Muscle of leg (tissue), 11 donors: ENCODE data around the gene RHBDF1. TPM values are rescaled to one million over a fixed set of nuclear protein-coding genes. Genes with fewer than 3 reads are reported as not detected.
"Not testable (repeated sequence)": the region's sequence is repeated elsewhere in the genome, so short reads cannot be mapped to it uniquely, and the experiment has no call there.

Experiments
- DNase-seq: peaks from one replicate; pipeline ENCODE4 v3.0.0; 2013
- H3K27ac ChIP-seq: one replicate; pipeline ENCODE4 v1.5.1; 2013; ENCODE audit warnings: mild to moderate bottlenecking, low read length, control low read depth
- H3K27me3 ChIP-seq: one replicate; pipeline ENCODE4 v1.6.1; 2013; ENCODE audit warnings: low read length; ENCODE audit not compliant: control insufficient read depth, insufficient read depth
- H3K36me3 ChIP-seq: one replicate; pipeline ENCODE4 v1.6.1; 2013; ENCODE audit warnings: low read length; ENCODE audit not compliant: control insufficient read depth, insufficient read depth
- H3K4me1 ChIP-seq: one replicate; pipeline ENCODE4 v1.6.1; 2013; ENCODE audit warnings: low read length; ENCODE audit not compliant: control insufficient read depth, insufficient read depth
- H3K4me3 ChIP-seq: one replicate; pipeline ENCODE4 v1.5.1; 2013; ENCODE audit warnings: low read length, control low read depth
- H3K9me3 ChIP-seq: replicated peaks from 2 replicates; pipeline ENCODE4 v1.6.1; 2013; ENCODE audit warnings: low read depth, low read length; ENCODE audit not compliant: control insufficient read depth
- WGBS: methylation state at CpG from one replicate; pipeline ENCODE4 v1.1.5; 2013; ENCODE audit warnings: missing lambda C conversion rate; ENCODE audit not compliant: insufficient coverage; 5-methylcytosine and 5-hydroxymethylcytosine counted together
- polyA plus RNA-seq, 8 donors: library from polyadenylated mRNA; unstranded; fragments of 120-200 nt; gene quantifications; one replicate each; pipeline versions ENCODE4 v1.2.1 to v1.2.3, GENCODE V29; 2013; ENCODE audit warnings: inconsistent platforms in 1 of 8, low replicate concordance in 1 of 8; ENCODE audit not compliant: insufficient read length in 8 of 8, insufficient read depth in 1 of 8
- total RNA-seq: library from RNA; stranded (reverse); fragments of 120-200 nt; gene quantifications from one replicate; pipeline ENCODE4 v1.2.4, GENCODE V29; 2013

Gene RHBDF1
- total and polyA plus RNA-seq, 9 donors: 20.6 to 53.3 (median 46.2) TPM

DNA sequence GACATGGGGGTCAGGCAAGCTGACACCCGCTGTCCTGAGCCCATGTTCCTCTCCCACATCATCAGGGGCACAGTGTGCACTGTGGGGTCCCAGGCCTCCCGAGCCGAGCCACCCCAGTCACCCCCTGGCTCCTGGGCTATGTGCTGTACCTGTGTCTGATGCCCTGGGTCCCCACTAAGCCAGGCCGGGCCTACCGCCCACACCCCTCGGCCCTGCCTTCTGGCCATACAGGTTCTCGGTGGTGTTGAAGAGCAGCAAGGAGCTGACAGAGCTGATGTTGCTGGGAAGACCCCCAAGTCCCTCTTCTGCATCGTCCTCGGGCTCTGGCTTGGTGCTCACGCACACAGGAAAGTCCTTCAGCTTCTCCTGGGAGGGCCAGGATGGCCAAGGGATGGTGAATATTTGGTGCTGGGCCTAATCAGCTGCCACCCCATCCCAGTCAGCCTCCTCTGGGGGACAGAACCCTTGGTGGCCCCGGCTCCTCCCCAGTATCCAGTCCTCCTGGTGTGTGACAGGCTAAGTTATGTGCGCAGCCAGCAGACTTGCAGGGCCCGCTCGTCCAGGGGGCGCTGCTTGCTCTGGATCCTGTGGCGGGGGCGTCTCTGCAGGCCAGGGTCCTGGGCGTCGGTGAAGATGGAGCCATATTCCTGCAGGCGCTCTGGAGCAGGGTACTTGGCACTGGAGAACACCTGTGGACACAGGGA, 55.2 kb downstream of the RHBDF1 start:
- H3K36me3 ChIP-seq: not testable (repeated sequence)

DNA sequence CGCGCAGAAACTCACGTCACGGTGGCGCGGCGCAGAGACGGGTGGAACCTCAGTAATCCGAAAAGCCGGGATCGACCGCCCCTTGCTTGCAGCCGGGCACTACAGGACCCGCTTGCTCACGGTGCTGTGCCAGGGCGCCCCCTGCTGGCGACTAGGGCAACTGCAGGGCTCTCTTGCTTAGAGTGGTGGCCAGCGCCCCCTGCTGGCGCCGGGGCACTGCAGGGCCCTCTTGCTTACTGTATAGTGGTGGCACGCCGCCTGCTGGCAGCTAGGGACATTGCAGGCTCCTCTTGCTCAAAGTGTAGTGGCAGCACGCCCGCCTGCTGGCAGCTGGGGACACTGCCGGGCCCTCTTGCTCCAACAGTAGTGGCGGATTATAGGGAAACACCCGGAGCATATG, 61.7 kb downstream of the RHBDF1 start:
- WGBS: no CpG with 5 or more reads among the region's 27 CpGs
- not testable (repeated sequence) for DNase-seq

More for the DNA sequence above, 55.2 kb downstream of the RHBDF1 start:
- 86% methylated on average over 5 of the region's 20 CpGs for WGBS
- not testable (repeated sequence) for H3K4me1 ChIP-seq, DNase-seq, H3K9me3 ChIP-seq, H3K27ac ChIP-seq, H3K4me3 ChIP-seq, H3K27me3 ChIP-seq

DNA sequence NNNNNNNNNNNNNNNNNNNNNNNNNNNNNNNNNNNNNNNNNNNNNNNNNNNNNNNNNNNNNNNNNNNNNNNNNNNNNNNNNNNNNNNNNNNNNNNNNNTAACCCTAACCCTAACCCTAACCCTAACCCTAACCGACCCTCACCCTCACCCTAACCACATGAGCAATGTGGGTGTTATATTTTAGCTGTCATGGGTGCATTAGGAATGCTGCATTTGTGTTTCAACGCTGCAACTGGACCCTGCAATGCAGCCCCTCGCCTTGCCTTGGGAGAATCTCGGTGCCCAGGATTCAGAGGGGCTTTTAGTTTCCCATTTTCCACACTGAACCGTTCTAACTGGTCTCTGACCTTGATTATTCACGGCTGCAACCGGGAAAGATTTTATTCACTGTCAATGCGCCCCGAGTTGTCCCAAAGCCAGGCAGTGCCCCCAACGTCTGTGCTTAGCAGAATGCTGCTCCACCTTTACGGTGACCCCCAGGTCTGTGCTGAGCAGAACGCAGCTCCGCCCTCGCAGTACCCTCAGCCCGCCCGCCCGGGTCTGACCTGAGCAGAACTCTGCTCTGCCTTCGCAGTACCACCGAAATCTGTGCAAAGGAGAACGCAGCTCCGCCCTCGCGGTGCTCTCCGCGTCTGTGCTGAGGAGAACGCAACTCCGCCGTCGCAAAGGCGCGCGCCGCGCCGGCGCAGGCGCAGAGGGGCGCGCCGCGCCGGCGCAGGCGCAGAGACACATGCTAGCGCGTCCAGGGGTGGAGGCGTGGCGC, 62.3 kb downstream of the RHBDF1 start:
- Histone ChIP-seq H3K36me3 (no peaks in the 10 kb centered on the region), H3K4me3 (no peak overlapping the region), H3K27ac (no peak overlapping the region), H3K4me1 (no peaks in the 10 kb centered on the region), H3K27me3 (no peaks in the 10 kb centered on the region), H3K9me3 (no peaks in the 10 kb centered on the region)
- WGBS: 84% methylated on average over 25 of the region's 48 CpGs
- peak; percentile 59 for DNase-seq

More for the DNA sequence above, 61.7 kb downstream of the RHBDF1 start:
- not testable (repeated sequence) for H3K36me3 ChIP-seq, H3K9me3 ChIP-seq, H3K4me3 ChIP-seq, H3K27me3 ChIP-seq, H3K27ac ChIP-seq, H3K4me1 ChIP-seq

Other genes with a start within 250 kb of the RHBDF1 start
- gene POLR3K, start 19.0 kb downstream of the RHBDF1 start, total RNA-seq: 2.7 TPM
- gene POLR3K, start 19.0 kb downstream of the RHBDF1 start, polyA plus RNA-seq: 1 to 10 TPM; 7.6 to 9.8 (median 8.0) TPM
- 23.8 TPM for gene SNRNP25, start 18.8 kb downstream of the RHBDF1 start, total RNA-seq
- 10 to 100 TPM; 27.2 to 31.9 (median 30.2) TPM for gene SNRNP25, start 18.8 kb downstream of the RHBDF1 start, polyA plus RNA-seq
- 39.0 TPM for gene MPG, start 5.6 kb upstream of the RHBDF1 start, total RNA-seq
- 10 to 100 TPM; 24.2 to 37.6 (median 32.2) TPM for gene MPG, start 5.6 kb upstream of the RHBDF1 start, polyA plus RNA-seq
- gene NPRL3, start 66.0 kb upstream of the RHBDF1 start, total RNA-seq: 7.3 TPM
- gene NPRL3, start 66.0 kb upstream of the RHBDF1 start, polyA plus RNA-seq: 10 to 100 TPM; 21.3 to 31.1 (median 27.8) TPM
- 0.93 TPM for gene HBZ, start 80.0 kb upstream of the RHBDF1 start, total RNA-seq
- gene HBZ, start 80.0 kb upstream of the RHBDF1 start, polyA plus RNA-seq: 10 to 100 TPM in 2 of 8 donors, 1 to 10 TPM in 6; 2.2 to 16.3 (median 7.5) TPM
- 15.2 TPM for gene HBM, start 93.3 kb upstream of the RHBDF1 start, total RNA-seq
- gene HBM, start 93.3 kb upstream of the RHBDF1 start, polyA plus RNA-seq: 10 to 100 TPM in 6 of 8 donors, 1 to 10 TPM in 2; 4.3 to 28.0 (median 15.1) TPM
- 926 TPM for gene HBA2, start 100.2 kb upstream of the RHBDF1 start, total RNA-seq
- gene HBA2, start 100.2 kb upstream of the RHBDF1 start, polyA plus RNA-seq: over 10,000 TPM in 2 of 8 donors, 1,000 to 10,000 TPM in 6; 2,138 to 10,285 (median 6,265) TPM
- gene HBA1, start 104.0 kb upstream of the RHBDF1 start, total RNA-seq: 387 TPM
- 1,000 to 10,000 TPM; 1,237 to 7,147 (median 3,734) TPM for gene HBA1, start 104.0 kb upstream of the RHBDF1 start, polyA plus RNA-seq
- gene HBQ1, start 107.8 kb upstream of the RHBDF1 start, total RNA-seq: 2.5 TPM
- gene HBQ1, start 107.8 kb upstream of the RHBDF1 start, polyA plus RNA-seq: 1 to 10 TPM in 6 of 8 donors, under 1 TPM in 2; 0.85 to 3.2 (median 1.9) TPM
- gene LUC7L, start 156.8 kb upstream of the RHBDF1 start, total RNA-seq: 67.3 TPM
- gene LUC7L, start 156.8 kb upstream of the RHBDF1 start, polyA plus RNA-seq: 10 to 100 TPM; 59.1 to 89.4 (median 69.7) TPM
- gene FAM234A, start 162.2 kb upstream of the RHBDF1 start, total RNA-seq: 26.9 TPM
- 10 to 100 TPM; 38.1 to 49.5 (median 44.6) TPM for gene FAM234A, start 162.2 kb upstream of the RHBDF1 start, polyA plus RNA-seq
- 1.2 TPM for gene RGS11, start 203.3 kb upstream of the RHBDF1 start, total RNA-seq
- gene RGS11, start 203.3 kb upstream of the RHBDF1 start, polyA plus RNA-seq: 1 to 10 TPM in 6 of 8 donors, under 1 TPM in 2; 0.92 to 3.1 (median 1.6) TPM
- gene ARHGDIG, start 208.0 kb upstream of the RHBDF1 start, total RNA-seq: 1.0 TPM
- gene ARHGDIG, start 208.0 kb upstream of the RHBDF1 start, polyA plus RNA-seq: 1 to 10 TPM in 2 of 8 donors, under 1 TPM in 6; 0.30 to 2.4 (median 0.63) TPM
- 0.84 TPM for gene PDIA2, start 210.5 kb upstream of the RHBDF1 start, total RNA-seq
- gene PDIA2, start 210.5 kb upstream of the RHBDF1 start, polyA plus RNA-seq: 1 to 10 TPM in 1 of 8 donors, under 1 TPM in 7; 0.46 to 1.8 (median 0.60) TPM